GM18519 (cell line): ENCODE results near the gene CEP120.
A peak's percentile ranks its signal among the peaks of the same experiment; 100 is the strongest.
"Not testable (repeated sequence)": the region's sequence is repeated elsewhere in the genome, so short reads cannot be mapped to it uniquely, and the experiment has no call there.

Experiments
- ATAC-seq: cut with Tn5 transposase; IDR thresholded peaks from one replicate; pipeline ENCODE4 v1.9.1; 2021; ENCODE audit warnings: mild to moderate bottlenecking, moderate library complexity; ENCODE audit not compliant: unreplicated experiment, low FRiP score

The CEP120 gene

GRCh38 chr5:123423278-123424149 is at the start of gene CEP120:
Gene CEP120, minus strand, starts transcription at chr5:123423403. Its CDS starts 405 bp downstream, at chr5:123422998.
- ATAC-seq, result peak; percentile 97

- ATAC-seq, result no peak
Measured at GRCh38 chr5:123472150-123472924, 49.1 kb upstream of the CEP120 start.

GRCh38 chr5:123471385-123471784 is 48.2 kb upstream of the CEP120 start:
- ATAC-seq, result no peak

- not testable (repeated sequence) for ATAC-seq
Measured at GRCh38 chr5:123466839-123467238, 43.6 kb upstream of the CEP120 start.

DNA sequence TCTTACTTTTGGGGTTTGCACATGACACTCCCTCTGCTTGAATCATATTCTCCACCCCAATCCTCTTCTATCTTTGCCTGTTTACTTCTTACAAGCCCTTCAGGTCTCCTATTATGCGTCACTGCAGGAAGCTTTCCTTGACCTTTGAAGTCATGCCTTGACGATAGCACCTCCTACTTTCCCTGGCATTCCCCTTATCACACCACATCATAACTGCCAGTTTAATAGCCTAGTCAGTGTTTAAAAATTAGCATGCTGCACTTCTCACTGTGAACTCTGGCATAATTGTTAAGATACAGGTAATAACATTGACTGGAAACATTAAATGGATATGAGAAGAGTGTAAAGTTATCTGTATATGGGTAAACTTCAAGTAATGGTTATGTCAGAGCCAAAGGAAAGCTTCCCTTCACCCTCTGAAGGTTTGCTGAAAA is 37.1 kb upstream of the CEP120 start:
- no peak for ATAC-seq

DNA sequence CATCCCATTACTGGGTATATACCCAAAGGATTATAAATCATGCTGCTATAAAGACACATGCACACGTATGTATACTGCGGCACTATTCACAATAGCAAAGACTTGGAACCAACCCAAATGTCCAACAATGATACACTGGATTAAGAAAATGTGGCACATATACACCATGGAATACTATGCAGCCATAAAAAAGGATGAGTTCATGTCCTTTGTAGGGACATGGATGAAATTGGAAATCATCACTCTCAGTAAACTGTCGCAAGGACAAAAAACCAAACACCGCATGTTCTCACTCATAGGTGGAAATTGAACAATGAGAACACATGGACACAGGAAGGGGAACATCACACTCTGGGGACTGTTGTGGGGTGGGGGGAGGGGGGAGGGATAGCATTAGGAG is 35.8 kb upstream of the CEP120 start:
- ATAC-seq, result not testable (repeated sequence)

- no peak for ATAC-seq
Measured at GRCh38 chr5:123456242-123456641, 33.0 kb upstream of the CEP120 start.

DNA sequence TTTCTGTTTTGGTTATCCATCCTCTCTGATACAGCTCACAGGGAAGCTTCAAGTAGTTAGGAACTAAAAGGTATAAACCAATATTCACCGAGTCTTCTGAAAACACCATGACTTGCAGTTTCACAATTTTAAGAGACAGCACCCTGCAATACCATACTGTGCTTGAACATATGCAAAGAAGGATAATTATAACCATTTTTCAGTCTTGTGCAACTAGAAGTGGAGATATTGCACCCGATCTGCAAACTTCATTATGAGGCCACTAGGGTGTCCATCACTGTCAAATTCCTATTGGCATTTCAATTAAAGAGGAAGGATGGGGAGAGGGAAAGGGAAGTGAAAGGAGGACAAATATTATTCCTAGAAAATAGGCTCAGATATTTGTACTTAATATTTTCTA is 32.4 kb upstream of the CEP120 start:
- peak; percentile 92 for ATAC-seq

- peak; percentile 38 for ATAC-seq
Measured at GRCh38 chr5:123455095-123455494, 31.9 kb upstream of the CEP120 start.

- ATAC-seq, result no peak
Measured at GRCh38 chr5:123454259-123454911, 31.2 kb upstream of the CEP120 start.

DNA sequence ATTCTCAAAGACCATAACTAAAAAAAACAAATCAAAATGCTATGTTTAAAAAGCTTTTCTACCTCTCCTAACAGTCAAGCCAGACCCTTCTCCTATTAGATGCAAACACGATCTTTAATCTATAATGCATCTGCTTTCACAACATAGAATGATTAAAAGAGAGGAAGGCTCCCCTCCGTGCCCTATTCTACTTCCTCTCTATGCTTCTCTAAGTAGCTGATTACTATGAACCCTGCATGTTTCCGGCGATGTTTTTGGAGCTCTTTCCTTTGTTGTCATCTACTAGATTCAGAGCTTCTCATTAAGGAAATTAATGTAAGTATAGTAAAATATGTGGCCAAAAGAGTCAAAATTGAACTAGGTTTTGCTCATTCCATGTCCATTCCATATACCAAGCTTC is 29.2 kb upstream of the CEP120 start:
- no peak for ATAC-seq

DNA sequence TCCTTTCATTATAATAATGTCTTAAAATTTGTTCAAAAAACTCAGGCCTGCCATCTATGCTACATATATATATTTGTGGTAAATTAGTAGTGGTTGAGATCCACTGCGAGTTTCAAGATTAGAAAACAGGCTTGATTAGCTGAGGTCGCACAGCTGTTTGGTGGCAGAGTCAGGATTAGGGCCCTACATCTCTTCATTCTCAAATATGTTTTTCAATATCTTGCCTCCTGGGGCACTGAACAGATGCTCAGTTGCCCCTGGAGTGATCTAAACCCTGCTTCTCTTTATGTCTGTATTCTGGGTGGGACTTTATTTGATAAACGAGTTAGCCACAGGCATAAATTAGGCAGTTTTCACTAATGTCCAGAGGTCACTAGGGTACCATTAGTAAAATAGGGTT is 27.8 kb upstream of the CEP120 start:
- no peak for ATAC-seq

GRCh38 chr5:123450640-123451039 is 27.4 kb upstream of the CEP120 start:
- ATAC-seq, result no peak

DNA sequence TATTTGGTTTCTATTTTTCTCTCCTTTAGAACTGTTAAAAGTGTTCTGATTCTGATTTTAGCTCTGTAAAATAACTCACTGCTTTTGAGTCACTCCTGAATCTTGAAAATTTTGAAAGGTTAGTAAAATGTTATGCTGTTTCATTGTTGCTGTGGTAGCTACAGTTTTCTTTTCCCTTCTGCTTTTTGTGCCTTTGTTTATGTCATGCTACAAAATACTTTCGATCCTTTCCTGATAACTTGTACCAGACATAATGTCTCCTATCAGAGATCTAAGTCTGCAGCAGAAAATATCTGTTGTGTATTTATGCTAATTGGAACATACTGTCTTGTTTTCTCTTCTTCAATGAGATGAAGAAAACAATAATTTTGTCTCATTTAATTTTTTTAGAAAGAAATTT is 26.9 kb upstream of the CEP120 start:
- ATAC-seq, result no peak

- ATAC-seq, result no peak
Measured at GRCh38 chr5:123449424-123449974, 26.3 kb upstream of the CEP120 start.

DNA sequence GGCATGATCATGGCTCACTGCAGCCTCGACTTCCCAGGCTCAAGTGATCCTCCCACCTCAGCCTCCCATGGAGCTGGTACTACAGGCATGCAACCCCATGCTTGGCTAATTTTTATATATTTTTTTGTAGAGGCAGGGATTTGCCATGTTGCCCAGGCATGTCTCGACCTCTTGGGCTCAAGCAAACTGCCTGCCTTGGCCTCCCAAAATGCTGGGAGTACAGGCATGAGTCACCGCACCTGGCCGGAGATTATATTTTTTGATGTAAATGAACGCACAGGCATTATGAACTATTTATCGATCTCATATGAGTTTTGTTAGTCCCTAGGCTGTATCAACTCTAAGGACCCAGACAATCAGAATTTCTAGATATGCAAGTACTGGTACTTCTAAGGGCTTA is 25.5 kb upstream of the CEP120 start:
- ATAC-seq, result no peak

GRCh38 chr5:123448017-123448617 is 24.9 kb upstream of the CEP120 start:
- ATAC-seq, result peak; percentile 93

DNA sequence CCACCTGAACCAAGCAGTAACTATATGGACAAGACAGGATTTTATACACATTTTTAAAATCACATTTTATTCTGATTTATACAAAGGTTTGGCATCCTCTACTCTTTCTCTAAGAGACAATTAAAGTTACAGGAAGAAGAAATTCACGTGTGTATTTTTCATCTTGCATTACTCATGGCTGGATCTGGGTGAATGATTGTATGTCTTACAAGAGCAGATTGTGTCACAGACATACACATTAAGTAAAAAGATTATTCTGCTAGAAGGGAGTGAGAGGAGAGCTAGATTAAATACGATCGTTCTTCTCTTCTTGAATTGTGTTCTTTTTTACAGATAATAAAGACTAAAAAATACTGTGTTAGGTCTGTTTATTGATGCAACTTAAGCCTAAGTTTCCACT is 20.8 kb upstream of the CEP120 start:
- no peak for ATAC-seq

GRCh38 chr5:123441408-123441807 is 18.2 kb upstream of the CEP120 start:
- ATAC-seq, result no peak

DNA sequence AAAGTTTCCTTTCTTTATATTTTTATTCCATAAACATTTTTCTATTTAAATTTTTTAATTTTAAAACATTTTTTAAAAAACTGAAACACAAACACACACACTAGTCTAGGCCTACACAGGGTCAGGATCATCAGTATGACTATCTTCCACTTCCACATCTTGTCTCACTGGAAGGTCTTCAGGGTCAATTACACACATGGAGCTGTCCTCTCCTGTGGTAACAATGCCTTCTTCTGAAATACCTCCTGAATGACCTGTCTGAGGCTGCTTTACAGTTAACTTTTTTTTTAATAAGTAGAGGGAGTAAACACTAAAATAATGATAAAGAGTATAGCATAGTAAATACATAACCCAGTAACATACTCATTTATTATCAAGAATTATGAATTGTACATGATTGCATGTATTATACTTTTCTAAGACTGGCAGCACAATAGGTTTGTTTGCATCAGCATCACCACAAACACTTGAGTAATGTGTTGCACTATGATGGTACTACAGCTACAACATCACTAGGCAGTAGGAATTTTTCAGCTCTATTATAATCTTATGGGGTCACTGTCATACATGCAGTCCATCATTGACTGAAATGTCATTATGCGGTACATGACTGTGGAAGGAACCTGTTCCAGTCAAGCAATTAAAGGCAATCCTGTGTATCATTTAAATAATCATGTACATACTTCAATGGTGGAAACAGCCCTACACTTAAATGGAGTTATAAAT is 17.4 kb upstream of the CEP120 start:
- no peak for ATAC-seq
